ENCODE results near the gene MYOM1.
A peak's percentile ranks its signal among the peaks of the same experiment; 100 is the strongest.
"Not testable (repeated sequence)": the region's sequence is repeated elsewhere in the genome, so short reads cannot be mapped to it uniquely, and the experiment has no call there.

Gene MYOM1

DNA sequence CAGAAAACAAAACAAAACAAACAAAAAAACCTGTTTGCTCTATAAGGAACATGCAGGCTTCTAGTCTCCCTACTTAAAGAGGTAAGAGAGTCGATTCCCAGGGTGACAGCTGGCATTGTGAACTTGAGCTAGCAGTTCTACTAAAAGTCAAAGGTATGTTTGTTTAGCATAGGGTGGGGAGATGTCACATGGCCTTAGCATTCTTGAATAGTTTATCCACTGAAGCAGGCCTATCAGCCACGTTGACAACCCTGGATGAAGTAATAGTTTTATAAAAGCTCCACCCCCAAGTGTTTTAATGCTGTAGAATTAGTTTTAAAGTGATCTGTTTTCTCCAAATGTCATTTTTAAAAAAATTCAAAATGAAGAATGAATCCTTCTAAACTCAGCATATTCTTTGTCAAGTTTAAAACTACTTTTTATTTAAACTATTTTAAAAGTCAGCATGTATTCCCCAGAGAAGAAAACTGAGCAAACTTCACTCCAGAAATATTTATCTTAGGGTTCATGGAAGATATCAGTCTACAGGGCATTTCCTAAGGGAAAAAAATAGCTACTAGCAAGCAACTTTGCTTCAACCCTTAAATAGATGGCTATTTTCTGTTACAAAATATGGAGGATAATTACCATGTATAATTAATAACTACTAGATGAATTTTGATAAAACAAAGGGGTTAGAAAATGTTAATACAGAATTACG, 1.7 kb downstream of the MYOM1 start:
- DNase-seq, result peak; percentile 42

DNA sequence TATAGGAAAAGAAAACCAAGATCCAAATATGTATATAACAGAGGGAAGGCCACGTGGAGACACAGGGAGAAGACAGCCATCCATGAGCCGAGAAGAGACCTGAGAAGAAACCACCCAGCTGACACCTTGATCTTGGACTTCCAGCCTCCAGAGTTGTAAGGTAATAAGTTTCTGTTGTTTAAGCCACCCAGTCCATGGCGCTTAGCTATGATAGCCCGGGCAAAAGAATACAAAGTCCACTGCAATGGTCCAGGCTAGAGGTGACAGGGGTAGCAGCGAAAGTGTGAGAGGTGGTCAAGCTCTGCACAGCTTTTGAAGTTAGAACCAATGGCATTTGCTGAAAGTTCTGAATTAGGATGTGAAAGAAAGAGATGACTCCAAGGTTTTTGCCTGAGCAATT, 2.8 kb downstream of the MYOM1 start:
- DNase-seq, result no peak

DNA sequence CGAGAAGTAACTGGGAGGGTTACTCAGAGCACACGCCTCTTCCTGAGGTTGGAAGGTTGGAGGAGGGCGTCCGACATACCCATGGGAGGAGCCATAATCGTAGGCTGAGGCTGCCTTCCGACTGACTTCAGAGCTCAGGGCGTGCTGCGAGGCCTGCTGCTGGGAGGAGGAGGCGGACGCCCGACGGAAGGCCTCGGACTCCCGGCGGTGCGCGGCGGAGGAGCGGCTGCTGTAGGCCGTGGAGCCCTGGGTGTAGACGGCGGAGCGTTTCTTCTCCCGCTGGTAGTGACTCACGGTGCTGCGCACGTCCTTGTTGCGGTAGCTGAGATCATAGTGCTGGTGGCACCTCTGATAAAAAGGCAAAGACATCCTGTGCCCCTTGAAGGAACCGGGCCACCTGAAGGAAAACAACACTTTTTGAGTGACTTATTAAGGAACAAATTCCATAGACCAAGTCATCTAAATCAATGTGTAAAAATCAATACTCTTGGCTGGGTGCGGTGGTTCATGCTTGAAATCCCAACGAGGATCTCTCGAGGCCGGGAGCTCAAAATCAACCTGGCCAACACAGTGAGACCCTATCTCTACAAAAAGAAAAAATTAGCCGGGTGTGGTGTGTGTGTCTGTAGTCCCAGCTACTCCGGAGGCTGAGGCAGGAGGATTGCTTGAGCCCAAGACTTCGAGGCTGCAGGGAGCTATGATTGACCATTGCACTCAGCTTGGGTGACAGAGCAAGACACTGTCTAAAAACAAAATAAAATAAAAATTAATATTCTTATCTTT, 4.7 kb downstream of the MYOM1 start:
- no peak for DNase-seq

DNA sequence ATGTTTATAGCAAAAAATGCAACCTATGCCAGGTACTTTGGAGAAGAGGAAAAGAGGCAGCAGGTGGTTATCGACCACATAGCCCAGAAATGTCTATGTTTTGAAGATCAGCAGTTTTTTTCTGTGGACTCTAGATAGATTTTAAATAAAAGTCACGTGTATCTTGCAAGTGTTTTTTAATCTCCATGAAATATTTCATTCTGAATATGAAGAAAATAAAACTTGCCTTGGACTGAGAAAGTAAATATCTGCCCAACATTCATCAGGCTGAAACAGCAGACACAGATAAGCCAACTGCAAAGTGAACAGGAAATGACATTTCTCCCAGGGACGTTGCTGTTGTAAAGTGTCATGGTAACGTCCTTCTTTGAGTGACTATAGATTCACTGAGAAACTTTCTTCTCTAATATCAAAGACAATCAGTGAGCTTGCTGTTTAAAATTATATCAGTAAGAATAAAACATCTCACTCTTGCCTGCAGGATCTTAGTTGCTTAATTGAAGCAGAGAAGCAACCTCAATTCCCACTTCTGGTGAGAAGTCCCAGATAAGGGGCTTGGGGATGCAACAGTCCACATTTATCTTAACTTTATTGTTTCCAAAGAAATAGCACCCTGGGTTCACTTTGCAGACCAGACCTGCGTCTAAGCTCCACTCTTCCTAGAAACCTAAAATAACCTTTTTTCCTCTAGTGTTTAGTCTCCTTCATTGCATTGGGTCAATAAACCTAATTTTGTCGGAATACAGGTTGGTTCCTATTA, 6.3 kb downstream of the MYOM1 start:
- no peak for DNase-seq

DNA sequence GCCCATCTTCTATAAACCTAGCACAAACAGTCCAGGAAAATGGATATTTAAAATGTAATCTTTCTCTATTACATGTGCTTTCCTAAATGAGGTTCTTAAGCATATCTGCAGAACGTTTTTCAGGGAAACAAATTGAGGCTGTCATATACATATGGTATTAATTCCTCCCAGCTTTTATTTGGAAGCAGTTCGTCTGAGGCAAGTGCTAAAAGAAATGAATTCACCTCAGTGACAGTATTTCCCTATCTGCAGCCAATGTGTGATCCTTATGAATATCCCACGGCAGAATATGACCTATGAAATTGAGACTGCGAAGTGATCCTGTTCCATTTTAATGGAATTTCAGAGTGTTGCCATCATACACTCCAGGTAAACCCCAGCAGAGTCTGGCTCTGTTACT, 7.1 kb downstream of the MYOM1 start:
- no peak for DNase-seq

DNA sequence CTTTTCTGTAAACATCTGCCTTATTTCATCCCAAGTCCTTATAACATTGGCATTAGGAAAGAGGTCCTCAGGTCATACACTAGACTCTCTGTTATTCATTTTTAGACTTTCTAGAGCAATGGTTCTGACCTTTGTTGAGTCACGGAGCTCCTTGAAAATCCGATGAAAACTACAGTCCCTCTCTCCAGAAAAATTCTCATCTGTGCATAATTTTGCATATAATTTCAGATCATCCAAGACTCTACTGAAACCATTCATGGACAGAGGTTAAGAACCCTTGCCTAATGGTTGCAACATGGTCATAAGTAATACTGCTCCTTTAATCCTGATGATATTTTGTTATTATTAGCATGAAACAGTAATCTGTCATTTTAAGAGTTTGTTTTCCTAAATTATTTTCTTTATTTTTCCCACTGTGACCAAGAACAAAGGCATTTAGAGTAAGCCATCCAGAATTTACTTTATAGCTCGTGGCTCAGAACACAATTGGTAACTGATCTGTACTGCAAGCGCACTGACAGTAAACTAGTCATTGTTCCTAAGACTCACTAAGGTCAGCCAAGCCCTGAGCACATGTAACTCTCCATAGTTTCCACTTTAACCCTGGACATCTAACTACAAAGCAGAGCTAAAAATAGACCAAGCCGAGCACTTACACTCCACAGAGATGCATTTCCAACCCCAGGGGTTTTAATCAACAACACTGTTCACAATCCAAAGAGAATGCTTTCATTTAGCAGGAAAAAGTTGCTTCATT, 8.4 kb downstream of the MYOM1 start:
- no peak for DNase-seq

DNA sequence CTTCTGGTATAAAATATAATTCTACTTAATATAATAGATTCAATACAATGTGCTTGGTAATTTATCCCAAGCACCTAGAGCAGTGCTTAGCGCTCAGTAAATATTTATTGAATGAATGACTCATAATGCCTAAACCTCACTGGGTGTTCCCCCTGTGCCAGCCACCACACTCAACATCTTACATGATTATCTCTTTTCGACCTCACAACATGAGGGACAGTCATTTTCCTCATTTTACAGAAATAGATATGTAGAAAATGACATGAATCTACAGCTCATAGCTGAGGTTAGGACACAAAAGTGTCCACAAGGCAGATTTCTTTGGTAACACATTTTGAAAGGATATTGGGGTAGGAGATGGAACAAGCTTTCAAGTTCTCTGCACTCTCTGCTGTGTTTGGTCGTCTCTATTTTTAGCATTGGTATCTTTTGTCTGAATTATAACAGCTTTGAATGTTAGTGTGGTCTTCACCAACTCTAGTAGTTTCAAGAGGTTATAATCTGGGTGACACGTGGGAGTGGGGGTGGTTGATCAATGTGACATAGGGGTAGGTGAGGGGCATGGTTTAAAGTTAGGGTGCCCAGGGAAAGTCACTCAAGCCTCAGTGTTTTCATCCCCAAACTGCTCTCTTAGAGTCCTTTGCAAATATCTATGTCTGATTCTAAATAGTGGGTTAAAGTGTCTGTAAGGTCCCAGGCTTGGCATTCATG, 9.8 kb downstream of the MYOM1 start:
- no peak for DNase-seq

DNA sequence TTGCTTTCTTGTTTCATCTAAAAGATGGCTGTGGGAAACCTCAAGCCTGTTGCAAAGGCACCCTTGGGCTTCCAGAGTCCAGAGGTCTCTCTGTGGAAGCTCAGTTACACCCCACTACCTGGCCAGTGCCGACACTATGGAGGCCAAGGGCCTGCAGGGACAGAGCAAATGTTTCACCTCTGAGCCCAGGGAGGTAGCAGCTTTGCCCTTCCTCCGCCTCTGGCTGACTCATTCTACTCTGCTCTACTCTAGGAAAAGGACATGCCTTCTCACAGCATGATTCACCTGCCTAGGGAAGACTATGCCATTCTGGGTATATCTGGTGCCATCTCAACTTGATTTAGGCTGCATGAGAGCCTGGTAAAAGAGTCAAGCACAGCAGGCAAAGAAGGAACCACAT, 12.2 kb downstream of the MYOM1 start:
- DNase-seq, result no peak

DNA sequence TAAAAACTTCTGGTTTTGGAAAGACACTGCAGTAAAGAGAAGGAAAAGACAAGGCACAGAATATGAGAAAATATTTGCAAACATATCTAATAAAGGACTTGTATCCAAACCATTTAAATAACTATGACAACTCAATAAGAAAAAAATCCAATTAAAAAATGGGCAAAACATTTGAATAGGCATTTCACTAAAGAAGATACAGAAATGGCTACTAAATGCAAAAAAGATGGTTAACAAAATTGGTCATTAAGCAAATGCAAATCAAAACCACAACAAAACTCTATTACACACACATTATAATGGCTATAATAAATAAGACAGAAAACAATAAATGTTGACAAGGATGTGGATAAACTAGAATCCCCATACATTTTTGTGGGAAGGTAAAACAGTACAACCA, 14.5 kb downstream of the MYOM1 start:
- no peak for DNase-seq

DNA sequence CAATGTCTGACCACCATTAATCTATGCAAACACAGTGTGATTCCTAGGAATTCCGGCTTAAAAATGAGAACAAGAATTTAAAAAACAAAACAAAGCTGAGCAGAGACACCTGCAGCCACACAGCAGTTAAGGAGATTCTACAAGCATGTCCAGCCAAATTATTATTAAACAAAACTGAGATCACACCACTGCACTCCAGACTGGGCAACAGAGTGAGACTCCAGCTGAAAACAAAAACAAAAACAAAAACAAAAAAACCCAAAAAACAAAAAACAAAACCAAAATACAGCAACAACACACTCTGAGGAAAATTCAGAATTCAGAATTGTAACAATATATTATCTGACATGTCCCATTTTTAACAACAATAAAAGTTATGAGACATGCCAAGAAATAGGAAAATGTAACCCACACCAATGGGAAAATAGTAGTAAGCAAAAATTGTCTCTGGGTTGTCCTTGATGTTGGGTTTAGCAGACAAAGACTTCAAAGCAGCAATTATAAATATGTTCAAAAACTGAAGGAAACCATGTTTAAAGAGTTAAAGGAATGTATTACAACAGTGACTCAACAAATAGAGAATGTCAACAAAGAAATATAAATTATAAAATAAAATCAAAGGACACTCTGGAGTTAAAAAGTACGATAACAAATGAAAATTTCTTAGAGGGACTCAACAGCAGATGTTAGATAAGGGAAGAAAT, 19.7 kb downstream of the MYOM1 start:
- DNase-seq, result no peak

DNA sequence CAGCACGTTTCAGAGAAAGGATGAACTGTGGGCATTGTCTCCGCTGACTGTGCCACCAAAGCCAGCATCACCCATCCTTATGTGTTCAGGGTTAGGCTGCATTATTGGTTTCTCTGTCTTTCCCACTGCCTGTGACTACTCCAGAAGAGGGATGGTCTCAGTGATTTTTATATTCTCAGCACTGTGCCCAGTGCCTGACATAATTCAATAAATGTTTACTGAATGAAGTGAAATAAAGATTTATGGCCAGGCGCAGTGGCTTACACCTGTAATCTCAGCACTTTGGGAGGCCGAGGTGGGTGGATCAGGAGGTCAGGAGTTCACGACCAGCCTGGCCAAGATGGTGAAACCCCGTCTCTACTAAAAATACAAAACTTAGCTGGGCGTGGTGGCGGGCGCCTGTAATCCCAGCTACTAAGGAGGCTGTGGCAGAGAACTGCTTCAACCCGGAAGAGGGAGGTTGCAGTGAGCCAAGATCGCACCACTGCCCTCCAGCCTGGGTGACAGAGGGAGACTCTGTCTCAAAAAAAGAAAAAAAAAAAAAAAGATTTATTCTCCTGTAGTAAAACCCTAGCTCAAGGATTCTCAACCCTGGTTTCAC, 21.4 kb downstream of the MYOM1 start:
- DNase-seq, result not testable (repeated sequence)

DNA sequence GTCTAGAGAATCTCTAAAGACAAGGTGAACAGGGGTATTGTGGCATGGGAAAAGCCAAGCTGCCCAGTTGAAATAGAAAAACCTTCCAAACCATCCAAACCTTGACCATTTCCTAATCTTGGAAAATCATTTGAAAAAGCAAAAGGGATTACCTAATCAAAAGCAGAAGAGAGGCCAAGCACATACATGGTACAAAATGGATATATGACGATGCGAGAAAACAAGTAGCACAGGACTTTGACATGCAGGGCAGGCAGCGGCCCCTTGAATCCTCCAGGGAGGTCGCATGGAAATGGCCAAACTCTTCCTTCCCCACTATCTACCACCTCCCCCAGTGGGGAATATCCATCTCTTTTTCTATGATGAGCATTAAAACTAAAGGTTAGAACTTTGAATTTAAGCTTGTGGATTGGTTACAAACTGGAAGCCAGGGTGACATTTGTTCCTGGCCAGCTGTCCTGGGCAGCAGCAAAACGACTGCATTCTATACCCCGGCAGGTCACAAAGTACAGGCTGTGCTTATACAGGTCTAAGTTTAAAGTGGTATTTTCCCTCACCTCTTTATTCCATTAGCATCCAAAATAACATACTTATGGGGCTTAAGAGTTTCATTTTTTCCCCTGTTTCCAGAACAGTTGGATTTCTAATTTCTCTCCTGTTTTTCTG, 24.7 kb downstream of the MYOM1 start:
- DNase-seq, result no peak

DNA sequence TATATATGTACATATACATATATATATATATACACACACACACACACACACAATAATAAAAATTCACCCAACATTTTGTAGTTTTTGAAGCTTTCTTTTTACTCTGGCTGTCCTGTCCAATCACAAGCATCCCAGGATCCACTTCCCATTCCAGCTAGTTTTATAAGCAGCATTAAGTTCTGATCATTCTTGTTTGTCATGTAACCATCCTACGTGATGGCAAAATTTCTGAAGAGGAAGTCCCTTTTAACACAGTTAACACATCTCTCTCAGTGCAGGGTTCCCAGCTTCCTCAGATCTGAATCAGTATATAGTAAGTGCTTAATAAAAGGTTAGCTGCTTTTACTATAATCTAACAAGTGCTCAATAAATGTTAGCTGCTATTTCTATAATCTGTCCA, 26.4 kb downstream of the MYOM1 start:
- DNase-seq, result no peak

DNA sequence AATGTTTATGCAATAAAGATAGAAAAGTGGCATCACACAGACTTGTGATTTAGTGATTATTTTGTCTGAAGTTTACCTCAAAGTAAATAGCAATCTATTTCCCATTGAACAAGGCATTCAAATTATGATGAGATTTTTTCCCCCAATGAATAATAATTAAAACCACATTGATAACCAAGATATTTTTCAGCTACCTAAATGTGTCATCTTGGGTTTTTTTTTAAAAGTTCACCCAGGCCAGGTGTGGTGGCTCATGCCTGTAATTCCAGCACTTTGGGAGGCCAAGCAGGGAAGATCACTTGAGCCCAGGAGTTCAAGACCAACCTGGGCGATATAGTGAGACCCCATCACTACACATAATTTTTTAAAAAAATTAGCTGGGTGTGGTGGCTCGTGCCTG, 27.0 kb downstream of the MYOM1 start:
- DNase-seq, result no peak

DNA sequence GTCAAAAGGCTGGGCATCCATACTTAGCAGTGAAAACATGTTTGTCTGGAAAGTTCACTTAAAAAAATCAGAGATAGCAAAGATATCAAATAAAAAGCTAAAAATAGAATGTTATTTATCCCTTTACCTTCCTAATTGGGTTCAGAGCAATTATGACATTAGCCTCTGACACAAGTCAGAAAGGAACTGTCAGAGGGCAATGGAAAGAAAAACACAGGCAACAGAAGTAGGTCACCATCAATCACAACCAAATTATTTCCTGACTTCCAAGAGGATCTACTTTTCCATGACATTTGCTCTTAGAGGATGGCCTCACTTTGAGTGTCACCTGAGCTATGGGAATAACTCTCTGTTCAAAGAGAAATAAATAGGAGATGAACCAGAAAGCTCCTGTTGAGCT, 27.5 kb downstream of the MYOM1 start:
- DNase-seq, result no peak

DNA sequence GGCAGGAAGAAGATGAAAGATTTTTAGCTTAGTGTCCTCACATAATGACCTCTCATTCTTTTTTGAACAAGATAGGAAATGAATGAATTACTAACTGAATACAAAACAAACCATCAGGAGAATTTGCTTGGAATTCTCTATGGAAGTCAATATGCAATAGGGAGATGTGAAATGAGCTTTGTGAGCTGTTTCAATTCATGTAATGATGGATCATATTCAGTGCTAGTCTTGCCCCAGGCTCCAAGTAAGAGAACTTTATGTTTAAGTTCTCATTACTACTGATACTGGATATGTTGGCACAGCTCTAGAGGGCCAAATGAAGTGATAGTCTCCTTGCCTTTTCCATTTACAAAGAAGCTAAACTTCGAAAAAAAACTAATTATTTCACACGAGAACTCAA, 29.2 kb downstream of the MYOM1 start:
- DNase-seq, result no peak

DNA sequence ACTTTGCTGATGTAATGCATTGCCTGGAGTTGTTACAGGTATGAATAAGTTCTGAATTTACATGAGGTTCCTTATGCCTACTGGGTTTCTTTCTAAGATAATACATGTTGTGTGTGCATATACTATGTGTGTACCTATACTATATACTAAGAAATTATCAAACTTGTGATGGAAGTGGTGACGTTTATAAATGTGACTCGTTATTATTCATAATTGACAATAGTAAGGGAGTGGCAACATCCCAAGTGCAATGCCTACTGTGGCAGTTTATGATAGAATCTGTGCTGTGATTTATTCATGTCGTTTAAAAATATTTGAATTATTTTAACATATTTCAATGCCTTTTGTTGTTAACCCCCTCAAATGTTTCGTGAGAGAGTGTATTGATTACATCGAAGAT, 29.9 kb downstream of the MYOM1 start:
- DNase-seq, result no peak

DNA sequence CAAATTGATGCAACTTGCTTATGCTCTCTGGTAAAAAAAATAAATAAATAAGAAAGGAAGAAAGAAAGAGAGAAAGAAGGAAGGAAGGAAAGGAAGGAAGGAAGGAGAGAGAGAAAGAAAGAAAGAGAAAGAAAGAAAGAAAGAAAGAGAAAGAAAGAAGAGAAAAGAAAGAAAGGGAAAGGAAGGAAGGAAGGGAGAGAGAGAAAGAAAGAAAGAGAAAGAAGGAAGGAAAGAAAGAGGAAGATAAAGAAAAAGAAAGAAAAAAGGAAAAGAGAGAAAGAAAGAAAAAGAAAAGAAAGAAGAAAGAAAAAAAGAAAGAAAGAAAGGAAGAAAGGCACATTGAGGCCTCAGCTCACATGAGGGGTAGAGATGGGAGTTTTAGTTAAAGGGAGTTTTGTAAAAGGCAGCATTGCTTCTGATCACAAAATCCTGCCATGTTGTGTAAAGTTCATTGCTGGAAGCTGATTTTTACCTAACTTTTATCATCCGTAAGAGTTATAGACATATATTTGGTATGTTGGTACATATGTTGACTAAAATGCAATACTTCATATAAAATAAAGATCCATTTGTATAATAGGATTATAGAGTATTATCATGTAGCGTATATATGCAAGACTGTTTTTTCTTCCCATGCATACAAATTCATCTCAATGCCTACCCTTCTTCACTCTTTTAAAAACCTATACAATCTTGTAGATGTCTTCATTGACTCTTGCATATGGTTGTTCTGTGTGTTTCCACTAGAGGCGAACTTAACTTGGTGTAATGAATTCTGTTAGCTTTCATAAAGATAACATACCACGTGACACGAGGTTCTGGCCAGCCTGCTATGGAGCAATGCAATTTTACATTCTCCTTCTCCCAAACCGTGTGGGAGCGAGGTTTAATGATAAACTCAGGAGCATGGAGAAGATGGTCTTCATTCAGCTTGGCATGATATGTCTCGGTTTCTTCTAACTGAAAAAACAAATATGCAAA, 32.8 kb downstream of the MYOM1 start:
- no peak for DNase-seq

DNA sequence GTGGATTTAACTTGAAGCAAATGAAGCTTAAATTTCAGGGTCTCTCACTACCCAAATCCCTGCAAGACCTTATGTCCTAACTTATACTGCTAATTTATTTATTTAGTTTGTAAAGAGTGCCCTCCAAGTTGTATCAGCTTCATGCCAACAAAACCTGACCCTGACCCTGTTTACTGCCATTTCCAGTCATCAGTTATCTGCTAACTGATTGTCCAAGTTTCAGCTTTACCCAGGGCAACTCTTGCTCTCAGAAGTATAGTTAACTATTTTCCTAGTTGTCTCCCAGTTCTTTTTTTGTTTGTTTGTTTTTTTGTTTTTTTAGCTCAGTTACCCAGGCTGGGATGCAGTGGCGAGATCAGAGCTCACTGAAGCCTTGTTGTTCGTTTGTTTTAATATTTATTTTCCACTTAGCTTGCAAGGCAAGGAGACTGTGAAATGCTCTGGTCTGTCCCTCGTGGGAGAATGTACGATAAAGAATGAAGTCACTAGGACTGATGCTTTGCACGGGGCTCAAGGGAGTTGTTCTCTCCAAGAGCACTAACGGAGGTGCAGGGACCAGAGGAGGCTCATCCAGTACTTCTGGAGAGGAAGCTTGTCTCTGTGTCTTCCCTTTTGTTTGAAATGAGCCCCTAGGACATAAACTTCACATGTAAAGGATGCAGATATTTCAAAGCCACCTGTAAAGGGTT, 35.3 kb downstream of the MYOM1 start:
- no peak for DNase-seq

All from NCI-H2171 (cell line).